ENCODE measurements around the gene OR51L1. TPM values are rescaled to one million over a fixed set of nuclear protein-coding genes. Genes with fewer than 3 reads are reported as not detected.

The OR51L1 gene
- polyA plus RNA-seq, 2 donors, result not detected

DNA sequence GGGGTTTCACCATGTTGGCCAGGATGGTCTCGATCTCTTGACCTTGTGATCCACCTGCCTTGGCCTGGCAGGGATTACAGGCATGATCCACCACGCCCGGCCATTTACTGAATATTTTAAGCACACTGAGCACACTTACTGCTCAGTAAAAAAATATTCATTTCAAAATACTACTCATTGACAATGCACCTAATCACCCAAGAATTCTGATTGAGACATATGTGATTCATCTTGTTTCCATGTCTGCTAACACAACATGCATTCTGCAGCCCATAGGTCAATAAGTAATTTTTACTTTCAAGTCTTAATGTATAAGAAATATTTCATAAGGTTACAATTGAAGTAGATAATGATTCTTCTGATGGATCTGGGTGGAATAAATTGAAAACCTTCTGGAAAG, 47.4 kb downstream of the OR51L1 start:
- Histone ChIP-seq H3K27ac (ENCODE audit: low read depth in 2 of 2, low read length in 1 of 2) (no peak overlapping the region), H3K4me1 (ENCODE audit: control insufficient read depth in 2 of 2, insufficient read depth in 2 of 2, low read length in 1 of 2) (no peaks in the 10 kb centered on the region), H3K36me3 (ENCODE audit: control insufficient read depth in 2 of 2, insufficient read depth in 2 of 2, low read length in 1 of 2) (no peaks in the 10 kb centered on the region), H3K9me3 (ENCODE audit: control insufficient read depth in 2 of 2, insufficient read depth in 1 of 2, low read depth in 1 of 2, low read length in 1 of 2) (no peaks in the 10 kb centered on the region), H3K4me3 (ENCODE audit: low read depth in 1 of 2, low read length in 2 of 2) (no peak overlapping the region), H3K27me3 (ENCODE audit: control insufficient read depth in 1 of 2, insufficient read depth in 2 of 2, low read length in 2 of 2) (no peaks in the 10 kb centered on the region)
- WGBS, 2 donors, result 66 to 81% methylated on average over 3 of the region's 3 CpGs

DNA sequence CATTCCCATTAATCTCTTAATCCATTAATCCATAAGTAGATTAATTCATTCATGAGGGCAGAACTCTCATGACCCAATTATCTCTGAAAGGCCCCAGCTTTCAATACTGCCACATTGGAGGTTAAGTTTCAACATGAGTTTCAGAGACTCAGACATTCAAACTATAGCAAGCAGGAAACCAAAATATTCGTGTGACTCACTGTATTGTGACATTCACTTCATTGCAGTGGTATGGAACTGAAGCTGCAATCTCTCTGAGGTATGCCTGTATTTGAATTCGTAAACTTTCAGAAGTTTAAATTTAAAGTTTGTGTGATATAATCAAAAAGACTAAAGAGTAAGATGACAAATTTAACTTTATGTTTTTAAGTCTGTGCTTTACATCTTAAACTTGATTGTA, 48.7 kb downstream of the OR51L1 start:
- Histone ChIP-seq H3K36me3 (ENCODE audit: control insufficient read depth in 2 of 2, insufficient read depth in 2 of 2, low read length in 1 of 2) (no peaks in the 10 kb centered on the region), H3K4me1 (ENCODE audit: control insufficient read depth in 2 of 2, insufficient read depth in 2 of 2, low read length in 1 of 2) (no peaks in the 10 kb centered on the region), H3K27me3 (ENCODE audit: control insufficient read depth in 1 of 2, insufficient read depth in 2 of 2, low read length in 2 of 2) (no peaks in the 10 kb centered on the region), H3K9me3 (ENCODE audit: control insufficient read depth in 2 of 2, insufficient read depth in 1 of 2, low read depth in 1 of 2, low read length in 1 of 2) (no peaks in the 10 kb centered on the region), H3K27ac (ENCODE audit: low read depth in 2 of 2, low read length in 1 of 2) (no peak overlapping the region), H3K4me3 (ENCODE audit: low read depth in 1 of 2, low read length in 2 of 2) (no peak overlapping the region)
- WGBS, 2 donors, result 55 to 57% methylated on average over 2 of the region's 2 CpGs

DNA sequence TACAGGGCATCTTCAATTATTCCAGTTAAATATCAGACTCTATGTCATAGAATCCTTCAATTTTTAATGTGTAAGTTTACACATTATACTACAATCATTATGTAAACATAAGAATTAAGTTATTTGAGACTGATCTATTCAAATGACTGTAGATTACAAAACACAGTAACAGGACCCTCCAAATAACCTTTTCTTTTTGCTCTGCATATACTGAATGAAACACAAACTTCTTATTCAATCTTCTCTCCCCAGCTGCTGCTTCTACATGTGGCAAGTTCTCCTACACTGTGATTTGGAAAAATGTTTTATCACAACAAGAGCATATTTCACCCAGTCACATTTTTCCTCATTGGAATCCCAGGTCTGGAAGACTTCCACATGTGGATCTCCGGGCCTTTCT, 51.6 kb downstream of the OR51L1 start, which contains the start of gene OR52J3:
Gene OR52J3, plus strand, starts transcription at position 301 of the 400 bp plus-strand sequence. Its CDS starts 0 bp downstream, at position 301.
- H3K4me3 ChIP-seq (ENCODE audit: low read depth in 1 of 2, low read length in 2 of 2), result no peak within 1 kb of the TSS
- H3K27me3 ChIP-seq (ENCODE audit: control insufficient read depth in 1 of 2, insufficient read depth in 2 of 2, low read length in 2 of 2), result no peaks in the 10 kb centered on the region
- H3K9me3 ChIP-seq (ENCODE audit: control insufficient read depth in 2 of 2, insufficient read depth in 1 of 2, low read depth in 1 of 2, low read length in 1 of 2), result no peaks in the 10 kb centered on the region
- no peaks in the 10 kb centered on the region for H3K36me3 ChIP-seq (ENCODE audit: control insufficient read depth in 2 of 2, insufficient read depth in 2 of 2, low read length in 1 of 2)
- no peaks in the 10 kb centered on the region for H3K4me1 ChIP-seq (ENCODE audit: control insufficient read depth in 2 of 2, insufficient read depth in 2 of 2, low read length in 1 of 2)
- WGBS, 2 donors, result 57 to 78% methylated on average over 1 of the region's 1 CpG
- no peak within 1 kb of the TSS for H3K27ac ChIP-seq (ENCODE audit: low read depth in 2 of 2, low read length in 1 of 2)

DNA sequence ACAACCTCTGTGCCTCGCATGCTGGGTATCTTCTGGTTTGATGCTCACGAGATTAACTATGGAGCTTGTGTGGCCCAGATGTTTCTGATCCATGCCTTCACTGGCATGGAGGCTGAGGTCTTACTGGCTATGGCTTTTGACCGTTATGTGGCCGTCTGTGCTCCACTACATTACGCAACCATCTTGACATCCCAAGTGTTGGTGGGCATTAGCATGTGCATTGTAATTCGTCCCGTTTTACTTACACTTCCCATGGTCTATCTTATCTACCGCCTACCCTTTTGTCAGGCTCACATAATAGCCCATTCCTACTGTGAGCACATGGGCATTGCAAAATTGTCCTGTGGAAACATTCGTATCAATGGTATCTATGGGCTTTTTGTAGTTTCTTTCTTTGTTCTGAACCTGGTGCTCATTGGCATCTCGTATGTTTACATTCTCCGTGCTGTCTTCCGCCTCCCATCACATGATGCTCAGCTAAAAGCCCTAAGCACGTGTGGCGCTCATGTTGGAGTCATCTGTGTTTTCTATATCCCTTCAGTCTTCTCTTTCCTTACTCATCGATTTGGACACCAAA, 52.2 kb downstream of the OR51L1 start:
- Histone ChIP-seq H3K27ac (ENCODE audit: low read depth in 2 of 2, low read length in 1 of 2) (no peak overlapping the region), H3K4me1 (ENCODE audit: control insufficient read depth in 2 of 2, insufficient read depth in 2 of 2, low read length in 1 of 2) (no peaks in the 10 kb centered on the region), H3K27me3 (ENCODE audit: control insufficient read depth in 1 of 2, insufficient read depth in 2 of 2, low read length in 2 of 2) (no peaks in the 10 kb centered on the region), H3K36me3 (ENCODE audit: control insufficient read depth in 2 of 2, insufficient read depth in 2 of 2, low read length in 1 of 2) (no peaks in the 10 kb centered on the region), H3K4me3 (ENCODE audit: low read depth in 1 of 2, low read length in 2 of 2) (no peak overlapping the region), H3K9me3 (ENCODE audit: control insufficient read depth in 2 of 2, insufficient read depth in 1 of 2, low read depth in 1 of 2, low read length in 1 of 2) (no peaks in the 10 kb centered on the region)
- 77 to 85% methylated on average over 15 of the region's 15 CpGs for WGBS, 2 donors

Other genes starting within 250 kb of the OR51L1 start
- gene OR51F1, start 224.9 kb upstream of the OR51L1 start, polyA plus RNA-seq, result not detected
- not detected for gene OR52R1, start 190.5 kb upstream of the OR51L1 start, polyA plus RNA-seq
- gene OR51F2, start 173.5 kb upstream of the OR51L1 start, polyA plus RNA-seq, result not detected
- not detected for gene OR51S1, start 145.6 kb upstream of the OR51L1 start, polyA plus RNA-seq
- gene OR51T1, start 113.0 kb upstream of the OR51L1 start, polyA plus RNA-seq, result not detected
- not detected for gene OR51A7, start 91.1 kb upstream of the OR51L1 start, polyA plus RNA-seq
- not detected for gene OR51G2, start 75.5 kb upstream of the OR51L1 start, polyA plus RNA-seq
- gene OR51G1, start 70.5 kb upstream of the OR51L1 start, polyA plus RNA-seq, result not detected
- not detected for gene OR51A4, start 47.2 kb upstream of the OR51L1 start, polyA plus RNA-seq
- not detected for gene OR51A2, start 39.1 kb upstream of the OR51L1 start, polyA plus RNA-seq
- not detected for gene OR52J3, start 51.7 kb downstream of the OR51L1 start, polyA plus RNA-seq
- not detected for gene OR52E2, start 64.8 kb downstream of the OR51L1 start, polyA plus RNA-seq
- gene OR52E1, start 74.7 kb downstream of the OR51L1 start, polyA plus RNA-seq, result not detected
- not detected for gene OR52A5, start 143.5 kb downstream of the OR51L1 start, polyA plus RNA-seq
- not detected for gene OR52A1, start 159.9 kb downstream of the OR51L1 start, polyA plus RNA-seq
- not detected for gene OR51V1, start 205.8 kb downstream of the OR51L1 start, polyA plus RNA-seq
- under 1 TPM; 0.41 to 0.53 TPM for gene HBB, start 232.2 kb downstream of the OR51L1 start, polyA plus RNA-seq
- gene HBD, start 239.6 kb downstream of the OR51L1 start, polyA plus RNA-seq, result not detected

Measured in esophagus (tissue), 2 donors.